ENCODE results near the gene PALLD.

The PALLD gene

DNA sequence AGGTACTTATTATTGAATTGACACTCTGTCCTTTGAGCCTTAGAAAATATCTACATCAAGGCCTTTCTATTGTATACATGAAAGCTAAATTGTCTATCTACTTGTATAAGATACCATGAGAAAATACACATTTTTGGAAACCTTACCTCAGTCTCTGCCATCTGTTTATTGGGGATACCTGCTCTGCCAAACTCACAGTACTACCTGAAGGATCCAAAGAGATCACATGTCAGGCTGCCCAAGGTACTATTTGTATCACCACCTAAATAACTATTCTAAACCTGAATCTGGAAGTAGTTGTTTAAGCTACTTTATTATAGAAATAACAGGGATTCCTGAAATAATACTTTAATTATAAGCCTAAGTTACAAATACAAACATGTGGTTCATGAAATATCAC, 126.2 kb downstream of the PALLD start:
- no peak overlapping the region for H3K4me3 Mint-ChIP-seq
- H3K27me3 Mint-ChIP-seq: peaks cover 44% of the 10 kb centered on the region
- H3K27ac Mint-ChIP-seq: no peak overlapping the region
- no peaks in the 10 kb centered on the region for H3K9me3 Mint-ChIP-seq
- DNase-seq (no peak), ATAC-seq (no peak)
- no peaks in the 10 kb centered on the region for H3K4me1 Mint-ChIP-seq

DNA sequence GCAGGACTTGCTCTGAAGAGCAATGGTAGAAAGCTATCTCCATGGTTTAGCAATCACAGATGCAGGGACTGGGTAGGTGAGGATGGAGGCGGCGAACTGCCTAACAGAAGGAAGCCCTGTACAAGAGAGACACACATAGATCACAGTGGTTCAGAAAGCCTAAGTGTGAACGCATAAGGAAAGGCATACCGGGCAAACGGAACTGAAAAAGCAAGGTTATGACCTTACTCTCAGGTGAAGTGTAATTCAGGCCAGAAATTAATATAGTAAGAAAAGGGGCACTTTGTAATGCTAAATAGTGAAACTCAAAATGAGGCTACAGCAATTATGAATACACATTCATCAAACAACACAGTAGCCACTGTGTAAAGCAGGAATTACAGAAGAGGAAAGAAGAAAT, 126.6 kb downstream of the PALLD start:
- DNase-seq (no peak), ATAC-seq (no peak)
- H3K4me1 Mint-ChIP-seq: no peaks in the 10 kb centered on the region
- no peak overlapping the region for H3K4me3 Mint-ChIP-seq
- no peaks in the 10 kb centered on the region for H3K9me3 Mint-ChIP-seq
- H3K27ac Mint-ChIP-seq: no peak overlapping the region
- H3K27me3 Mint-ChIP-seq: peaks cover 49% of the 10 kb centered on the region

DNA sequence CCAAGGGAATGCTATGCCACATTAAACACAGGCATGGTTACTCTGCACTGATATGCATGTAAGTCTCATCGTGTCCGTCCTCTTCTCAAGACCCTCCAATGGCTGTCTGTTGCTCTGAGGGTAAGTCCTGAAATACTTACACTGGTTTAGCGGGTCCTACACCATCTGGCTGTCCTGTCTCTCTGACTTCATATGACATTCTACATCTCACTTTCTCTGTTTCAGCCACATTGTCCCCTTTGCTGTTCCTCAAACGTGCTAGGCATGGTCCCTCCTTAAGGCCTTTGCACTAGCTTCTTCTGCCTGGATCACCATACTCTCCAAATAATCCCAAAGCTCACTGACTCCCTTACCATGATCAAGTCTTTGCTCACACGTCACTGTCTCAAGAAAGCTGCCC, 131.4 kb downstream of the PALLD start:
- H3K4me1 Mint-ChIP-seq: peaks cover 21% of the 10 kb centered on the region
- H3K4me3 Mint-ChIP-seq: no peak overlapping the region
- no peak for ATAC-seq

DNA sequence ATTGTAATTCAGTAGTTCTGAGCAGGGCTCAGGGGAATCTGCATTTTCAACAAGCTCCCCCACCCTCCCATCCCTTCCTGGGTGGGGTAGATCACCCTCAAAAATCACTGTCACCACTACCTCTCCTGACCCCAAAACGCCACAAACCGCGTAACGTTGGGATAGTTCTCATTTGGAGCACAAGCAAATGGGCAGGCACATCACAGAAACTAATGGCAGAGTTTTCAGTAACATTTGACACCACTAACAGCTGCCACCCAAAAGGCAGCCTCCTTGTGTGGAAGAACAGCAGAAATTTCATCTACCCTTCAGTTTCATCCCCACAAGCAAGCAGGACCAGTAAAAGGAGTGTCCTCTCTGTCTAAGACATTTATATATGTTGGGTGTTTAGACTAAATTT, 132.7 kb downstream of the PALLD start:
- no peak overlapping the region for H3K27ac Mint-ChIP-seq
- no peak for DNase-seq
- H3K27me3 Mint-ChIP-seq: peaks cover 65% of the 10 kb centered on the region
- no peak overlapping the region for H3K4me3 Mint-ChIP-seq
- peaks cover 26% of the 10 kb centered on the region for H3K4me1 Mint-ChIP-seq
- H3K9me3 Mint-ChIP-seq: no peaks in the 10 kb centered on the region
- no peak for ATAC-seq

More for the DNA sequence above, 131.4 kb downstream of the PALLD start:
- Mint-ChIP-seq H3K9me3 (no peaks in the 10 kb centered on the region), H3K27me3 (peaks cover 67% of the 10 kb centered on the region), H3K27ac (no peak overlapping the region)
- DNase-seq: no peak

DNA sequence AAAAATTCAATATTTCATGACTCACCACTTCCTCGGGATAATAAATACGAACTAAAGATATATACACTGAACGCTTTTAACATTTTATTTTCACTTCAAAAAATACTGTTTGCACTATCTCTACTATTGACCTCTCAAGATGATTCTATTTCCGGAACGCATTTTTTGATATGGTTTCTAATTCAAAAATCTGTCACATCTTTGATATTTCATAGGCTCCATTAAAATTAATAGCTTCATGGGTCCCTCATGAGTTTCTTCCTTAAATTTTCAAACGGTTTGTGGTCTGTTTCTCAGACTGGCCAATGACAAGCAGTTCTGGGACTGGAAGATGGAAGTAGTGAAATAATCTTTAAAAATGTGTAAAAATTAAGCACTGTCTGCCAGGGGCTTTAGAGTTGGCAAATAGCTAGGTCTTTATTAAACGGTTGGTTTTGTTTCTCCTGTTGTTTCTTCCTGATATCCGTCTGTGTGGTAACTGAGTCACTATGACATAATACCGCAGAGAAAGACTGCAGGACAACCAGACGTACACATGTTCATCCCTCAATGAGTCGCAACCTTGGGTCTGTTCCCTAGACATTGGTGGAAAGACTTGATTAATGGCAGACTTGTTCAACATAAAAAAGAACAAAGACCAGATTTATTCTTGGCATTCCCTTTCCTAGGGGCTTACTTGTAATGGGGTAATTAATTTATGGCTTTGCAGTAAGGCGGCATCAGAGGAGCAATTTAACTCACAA, 133.8 kb downstream of the PALLD start:
- H3K27me3 Mint-ChIP-seq: peaks cover 75% of the 10 kb centered on the region
- DNase-seq (no peak), ATAC-seq (no peak)
- no peaks in the 10 kb centered on the region for H3K9me3 Mint-ChIP-seq
- H3K27ac Mint-ChIP-seq: no peak overlapping the region
- peaks cover 27% of the 10 kb centered on the region for H3K4me1 Mint-ChIP-seq
- H3K4me3 Mint-ChIP-seq: peak overlapping the region in 1 of 2 donors; percentile 65

DNA sequence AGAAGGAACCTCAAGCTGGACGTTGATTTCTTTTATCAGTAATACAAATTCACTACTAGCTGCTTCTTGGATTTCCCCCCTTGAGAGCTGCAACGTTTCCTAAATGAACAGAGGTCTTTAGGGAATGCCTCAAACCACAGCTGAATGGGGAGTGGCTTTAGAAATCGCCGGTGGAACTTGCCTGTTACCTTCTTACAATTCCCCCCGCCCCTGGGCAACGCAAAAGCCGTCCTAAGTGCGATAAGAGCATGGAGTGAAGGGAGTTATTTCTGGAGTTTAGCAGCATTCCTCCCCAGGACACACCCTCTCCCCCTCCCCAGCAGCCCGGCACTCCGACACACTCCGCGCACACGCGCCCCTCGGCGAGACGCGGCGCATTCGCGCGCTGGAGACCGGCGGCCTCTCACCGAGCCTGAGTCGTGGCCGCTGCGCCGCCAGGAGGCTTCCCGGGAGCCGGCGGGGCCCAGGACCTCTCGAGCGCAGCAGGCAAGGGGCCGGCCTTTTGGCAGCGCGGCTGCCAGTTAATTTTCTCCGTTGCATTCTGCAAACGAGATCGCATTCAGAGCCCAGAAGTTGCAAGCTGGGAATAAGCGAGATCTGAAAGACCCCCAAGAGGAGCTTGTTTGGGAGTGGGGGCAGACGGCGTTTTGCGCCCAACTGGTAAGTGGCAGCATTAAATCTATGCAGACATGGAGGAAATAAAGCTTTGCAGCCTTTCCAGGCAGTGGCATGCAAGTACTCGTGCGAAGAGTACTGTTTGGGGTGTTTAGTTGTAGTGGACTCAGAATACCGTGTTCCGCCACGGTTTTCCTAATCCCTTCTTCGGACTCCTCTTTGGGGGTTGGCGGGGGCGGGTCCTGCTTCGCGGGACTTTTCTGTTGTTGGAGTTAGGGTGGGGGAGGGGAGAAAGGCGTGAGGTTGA, 134.7 kb downstream of the PALLD start:
- Mint-ChIP-seq H3K27ac (no peak overlapping the region), H3K9me3 (no peaks in the 10 kb centered on the region), H3K27me3 (peaks cover 75% of the 10 kb centered on the region), H3K4me1 (peaks cover 27% of the 10 kb centered on the region), H3K4me3 (peak overlapping the region; percentile 65 to 74)
- ATAC-seq: peak; percentile 64
- peak; percentile 7 to 13 for DNase-seq

DNA sequence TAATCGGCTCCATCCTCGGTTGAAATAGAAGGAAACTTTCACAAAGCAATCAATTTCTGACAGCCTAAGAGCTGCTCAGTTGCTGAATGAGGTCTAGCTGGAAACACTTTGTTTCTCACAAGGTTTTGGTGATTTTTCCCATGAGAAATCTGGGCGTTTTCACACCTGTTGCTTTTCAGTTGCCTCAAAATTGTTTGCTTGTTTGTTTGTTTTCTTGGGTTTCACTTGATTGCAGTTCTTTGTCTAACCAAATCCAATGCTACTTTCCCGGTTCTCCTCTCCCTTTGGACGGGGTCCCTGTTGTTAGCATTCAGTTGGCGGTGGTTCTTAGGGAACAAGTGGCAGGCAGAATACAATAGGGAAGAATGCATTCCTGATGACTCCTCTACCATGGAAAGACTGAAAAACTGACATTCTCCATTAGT, 135.5 kb downstream of the PALLD start:
- no peaks in the 10 kb centered on the region for H3K9me3 Mint-ChIP-seq
- ATAC-seq: no peak
- DNase-seq: no peak
- H3K4me1 Mint-ChIP-seq: peaks cover 27% of the 10 kb centered on the region
- no peak overlapping the region for H3K27ac Mint-ChIP-seq
- peak overlapping the region in 1 of 2 donors; percentile 65 for H3K4me3 Mint-ChIP-seq
- peaks cover 75% of the 10 kb centered on the region for H3K27me3 Mint-ChIP-seq

DNA sequence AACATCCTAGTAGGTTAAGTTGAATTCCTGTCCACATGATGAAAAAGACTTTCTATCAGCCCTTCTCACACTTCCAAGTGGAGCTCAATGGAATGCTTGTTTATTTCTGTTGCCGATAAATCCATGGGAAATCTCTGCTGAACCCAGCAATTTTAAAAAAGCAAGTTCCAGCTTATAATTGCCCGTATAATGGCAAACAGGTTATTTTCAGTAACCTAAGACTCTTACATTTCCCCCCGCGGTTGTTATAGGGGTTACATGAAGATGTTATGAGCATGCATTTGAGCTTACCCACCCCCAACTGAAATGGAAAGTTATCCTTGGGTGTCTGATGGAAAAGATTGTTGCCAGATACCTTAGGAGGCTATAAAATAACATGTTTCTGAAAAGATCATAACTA, 136.2 kb downstream of the PALLD start:
- H3K9me3 Mint-ChIP-seq: no peaks in the 10 kb centered on the region
- DNase-seq (no peak), ATAC-seq (no peak)
- no peak overlapping the region for H3K4me3 Mint-ChIP-seq
- peaks cover 74% of the 10 kb centered on the region for H3K27me3 Mint-ChIP-seq
- H3K4me1 Mint-ChIP-seq: peaks cover 27% of the 10 kb centered on the region
- no peak overlapping the region for H3K27ac Mint-ChIP-seq

DNA sequence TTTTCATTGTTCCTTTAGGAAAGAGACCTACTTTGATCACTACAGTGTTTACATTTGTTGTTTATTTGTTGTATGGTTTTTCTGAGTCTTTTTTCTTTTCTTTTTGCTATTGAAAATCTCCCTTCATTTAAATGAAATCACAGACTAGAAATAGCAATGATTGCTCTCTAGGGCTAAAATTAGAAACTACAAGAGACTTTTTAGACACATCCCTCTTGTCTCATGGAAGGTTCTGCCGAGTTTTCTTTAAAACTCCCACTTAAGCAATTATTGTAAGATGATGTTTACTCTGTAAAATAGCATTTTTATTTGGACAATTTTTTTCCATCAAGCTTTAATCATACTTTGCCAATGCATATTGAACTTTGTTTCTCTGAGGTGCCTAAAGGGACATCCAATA, 136.6 kb downstream of the PALLD start:
- ATAC-seq (no peak), DNase-seq (no peak)
- Mint-ChIP-seq H3K9me3 (no peaks in the 10 kb centered on the region), H3K4me1 (peaks cover 27% of the 10 kb centered on the region), H3K4me3 (no peak overlapping the region), H3K27me3 (peaks cover 70% of the 10 kb centered on the region), H3K27ac (no peak overlapping the region)

DNA sequence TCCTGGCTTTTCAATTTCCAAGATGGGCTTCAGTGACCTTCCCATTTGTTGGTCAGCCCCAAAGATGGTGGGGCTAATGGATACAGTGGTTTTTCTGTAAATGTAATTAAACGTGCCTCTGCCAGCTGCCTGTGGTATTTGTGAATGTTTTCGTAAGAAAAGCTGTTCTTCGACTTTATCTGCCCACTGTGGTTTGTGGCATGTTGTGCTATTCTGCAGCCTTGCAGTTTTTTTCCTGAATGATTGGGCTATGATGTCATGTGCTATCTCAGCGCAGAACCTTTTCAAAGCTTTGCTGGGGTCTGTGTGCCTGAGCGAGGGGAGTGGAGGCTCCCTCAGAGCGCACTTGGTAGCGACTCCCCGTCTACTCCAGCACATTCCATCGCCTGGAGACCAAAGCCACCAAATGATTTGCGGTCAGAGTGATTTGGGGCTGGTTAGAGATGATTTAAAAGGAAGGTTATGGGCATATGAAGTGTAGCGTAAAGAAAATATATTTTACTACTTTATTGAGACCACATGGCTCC, 137.5 kb downstream of the PALLD start:
- Mint-ChIP-seq H3K4me3 (no peak overlapping the region), H3K27me3 (peaks cover 61% of the 10 kb centered on the region), H3K9me3 (no peaks in the 10 kb centered on the region), H3K27ac (no peak overlapping the region), H3K4me1 (peaks cover 27% of the 10 kb centered on the region)
- DNase-seq: no peak
- ATAC-seq: no peak

DNA sequence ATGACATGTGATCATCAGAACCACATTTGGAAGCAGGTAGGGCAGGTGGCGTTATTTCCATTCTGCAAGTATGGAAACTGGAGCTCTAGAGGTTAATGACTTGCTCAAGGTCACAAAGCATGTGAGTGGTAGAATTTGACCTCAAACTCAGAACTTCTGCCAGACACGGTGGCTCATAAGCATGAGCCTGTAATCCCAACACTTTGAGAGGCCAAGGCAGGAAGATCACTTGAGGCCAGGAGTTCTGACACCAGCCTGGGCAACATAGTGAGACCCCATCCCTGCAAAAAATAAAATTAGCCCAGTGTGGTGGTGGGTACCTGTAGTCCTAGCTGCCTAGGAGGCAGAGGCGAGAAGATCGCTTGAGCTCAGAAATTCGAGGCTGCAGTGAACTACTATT, 139.2 kb downstream of the PALLD start:
- peaks cover 44% of the 10 kb centered on the region for H3K27me3 Mint-ChIP-seq
- no peaks in the 10 kb centered on the region for H3K9me3 Mint-ChIP-seq
- no peak for ATAC-seq
- DNase-seq: no peak
- peaks cover 22% of the 10 kb centered on the region for H3K4me1 Mint-ChIP-seq
- no peak overlapping the region for H3K4me3 Mint-ChIP-seq
- H3K27ac Mint-ChIP-seq: no peak overlapping the region

DNA sequence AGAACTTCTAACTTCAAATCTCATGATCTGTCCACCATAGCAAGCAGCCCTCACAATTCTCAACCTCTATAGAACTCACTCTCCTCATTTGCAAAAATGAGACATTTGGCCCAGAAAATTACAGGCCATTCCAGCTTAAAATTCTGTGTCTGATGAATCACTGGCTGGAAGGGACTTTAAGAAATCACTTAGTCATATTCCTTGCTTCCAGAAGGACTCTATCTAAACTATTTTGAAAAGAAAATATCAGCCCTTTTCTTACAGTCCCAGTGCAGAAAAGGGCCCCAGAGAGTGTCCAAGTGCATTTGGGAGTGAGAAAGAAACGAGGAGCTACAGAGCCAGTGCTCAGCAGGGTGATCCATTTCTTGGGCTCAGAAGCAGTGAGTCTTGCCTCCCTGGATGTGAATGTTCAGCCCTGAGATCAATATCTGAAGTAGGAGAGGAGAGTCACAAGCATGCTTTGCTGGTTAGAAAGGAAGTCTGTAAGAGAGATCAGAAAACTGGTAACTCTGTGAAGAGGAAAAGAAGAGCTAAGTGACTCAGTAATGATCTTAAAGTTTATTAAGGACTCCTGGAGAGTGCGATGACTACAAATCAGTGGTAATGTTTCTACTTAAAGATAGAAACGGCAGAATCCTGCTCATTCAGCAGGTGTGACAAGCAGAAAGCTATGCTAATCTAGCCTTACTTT, 139.8 kb downstream of the PALLD start:
- Mint-ChIP-seq H3K9me3 (no peaks in the 10 kb centered on the region), H3K4me1 (peaks cover 16% of the 10 kb centered on the region), H3K4me3 (no peak overlapping the region), H3K27ac (no peak overlapping the region), H3K27me3 (peaks cover 38% of the 10 kb centered on the region)
- no peak for ATAC-seq
- no peak for DNase-seq

DNA sequence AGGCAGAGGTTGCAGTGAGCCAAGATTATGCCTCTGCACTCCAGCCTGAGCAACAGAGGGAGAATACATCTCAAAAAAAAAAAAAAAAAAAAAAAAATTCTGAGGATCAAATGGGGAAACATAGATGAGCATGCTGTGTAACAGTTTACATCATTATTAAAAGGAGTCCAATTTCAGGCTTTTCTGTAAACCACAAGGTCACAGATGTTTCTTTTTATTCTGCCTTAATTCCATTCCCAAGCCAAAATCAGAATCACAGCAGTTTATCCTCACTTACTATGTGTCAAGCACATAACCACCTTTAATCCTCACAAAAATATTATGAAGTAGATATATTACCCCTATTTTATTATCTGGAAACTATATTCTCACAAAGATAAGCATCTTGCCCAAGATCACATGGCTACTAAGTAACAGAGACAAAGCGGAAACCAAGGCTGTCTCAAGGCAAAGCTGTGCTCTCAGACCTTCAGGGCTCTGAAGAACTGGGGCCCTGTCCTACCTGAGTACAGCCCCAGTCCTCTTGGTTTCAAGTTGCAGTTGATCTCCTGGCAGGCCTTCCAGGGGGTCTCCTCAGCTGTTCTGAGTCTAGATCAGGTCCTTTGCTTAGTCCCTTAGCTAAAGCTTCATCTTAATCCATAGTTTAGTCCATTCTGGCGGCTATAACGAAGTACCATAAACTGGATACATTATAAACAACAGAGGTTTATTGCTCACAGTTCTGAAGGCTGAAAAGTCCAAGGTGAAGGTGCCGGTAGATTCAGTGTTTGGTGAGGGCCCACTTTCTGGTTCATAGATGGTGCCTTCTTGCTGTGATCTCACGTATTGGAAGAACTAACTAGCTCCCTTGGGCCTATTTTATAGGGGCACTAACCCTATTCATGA, 141.3 kb downstream of the PALLD start:
- Mint-ChIP-seq H3K4me3 (no peak overlapping the region), H3K9me3 (no peaks in the 10 kb centered on the region), H3K4me1 (peaks cover 6% of the 10 kb centered on the region), H3K27me3 (peaks cover 23% of the 10 kb centered on the region), H3K27ac (no peak overlapping the region)
- ATAC-seq (no peak), DNase-seq (no peak)

DNA sequence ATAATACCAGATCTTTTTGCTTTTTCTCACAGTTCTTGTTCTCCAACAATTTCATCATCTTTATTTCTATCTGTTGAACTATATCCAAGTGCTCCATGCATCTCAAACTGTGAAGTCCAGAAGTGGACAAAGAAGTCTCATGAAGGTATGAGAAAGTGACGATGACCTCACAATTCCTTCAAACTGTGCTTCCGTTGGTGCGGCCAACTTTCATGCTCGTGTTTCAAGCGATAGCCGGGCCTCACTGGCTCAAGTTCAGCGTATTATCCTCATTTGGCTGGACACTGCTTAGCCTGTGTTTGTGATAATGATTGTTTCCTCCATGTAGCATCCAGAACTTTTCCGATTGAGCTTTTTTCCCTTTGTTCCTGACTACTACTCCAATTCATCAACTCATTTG, 143.1 kb downstream of the PALLD start:
- no peak overlapping the region for H3K4me3 Mint-ChIP-seq
- peaks cover 15% of the 10 kb centered on the region for H3K27me3 Mint-ChIP-seq
- DNase-seq (no peak), ATAC-seq (no peak)
- H3K4me1 Mint-ChIP-seq: no peaks in the 10 kb centered on the region
- H3K9me3 Mint-ChIP-seq: no peaks in the 10 kb centered on the region
- no peak overlapping the region for H3K27ac Mint-ChIP-seq

DNA sequence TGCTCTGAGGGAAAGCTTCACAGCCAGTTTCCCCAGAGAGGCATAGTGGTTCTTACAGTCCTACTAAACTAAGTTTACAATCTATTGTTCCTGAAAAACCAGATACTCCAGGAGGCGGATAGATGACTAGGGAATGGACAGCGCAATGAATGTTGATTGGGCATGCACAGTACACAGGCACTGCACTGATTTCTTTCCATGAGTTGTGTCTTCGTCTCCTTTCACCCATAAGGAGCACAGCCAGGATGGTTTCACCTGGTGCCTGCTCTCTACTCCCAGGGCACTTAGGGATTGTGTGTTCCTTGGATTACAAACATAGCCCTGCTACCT, 144.9 kb downstream of the PALLD start:
- H3K4me3 Mint-ChIP-seq: no peak overlapping the region
- DNase-seq (no peak), ATAC-seq (no peak)
- H3K27me3 Mint-ChIP-seq: peaks cover 16% of the 10 kb centered on the region
- H3K9me3 Mint-ChIP-seq: no peaks in the 10 kb centered on the region
- H3K4me1 Mint-ChIP-seq: no peaks in the 10 kb centered on the region
- H3K27ac Mint-ChIP-seq: no peak overlapping the region
